ENCODE data around the gene HECTD2.

- TF ChIP-seq POLR2A (IDR thresholded peaks at IDR 0.05; ENCODE audit: low read depth, low read length) (no peak), TAF1 (IDR thresholded peaks at IDR 0.05; ENCODE audit: borderline replicate concordance, low read depth, low read length) (no peak)
Observed at GRCh38 chr10:91464500-91464899, 54.4 kb downstream of the HECTD2 start.

All from GM12892 (cell line).